Spleen (tissue), 7 donors: Measurements from ENCODE around the gene CLDN24.

ENCODE experiments used
- CTCF ChIP-seq, 11 experiments: fragments of 200-600 bp in 7 of 11; fragments of 450-650 bp in 4 of 11; sonication (generic) in 4 of 11; IDR thresholded peaks in 8 of 11; conservative IDR thresholded peaks in 3 of 11; 1 replicate in 7 of 11; 2 replicates in 4 of 11; pipeline versions ENCODE4 v1.4.0 to v1.8.0; 2016 to 2021; ENCODE audit warnings: antibody characterized with exemption in 11 of 11, inconsistent platforms in 4 of 11, mild to moderate bottlenecking in 1 of 11
- POLR2A ChIP-seq, 3 donors: fragments of 450-650 bp; IDR thresholded peaks; one replicate each; pipeline ENCODE4 v1.5.1; 2017; ENCODE audit warnings: antibody characterized with exemption in 3 of 3, mild to moderate bottlenecking in 1 of 3
- donor health status: DM: no; HTN: no; CAD: no; lungs with moderate emphysema.
- donor health status: DM: no; HTN: no; CAD: no.
- donor health status: DM: no; HTN: no; CAD: no.

GRCh38 chr4:183297675-183298074 is 24.6 kb downstream of the CLDN24 start:
- TF ChIP-seq POLR2A (IDR thresholded peaks at IDR 0.05) = no peak
- TF ChIP-seq CTCF (IDR thresholded peaks at IDR 0.05 in 8 of 11, conservative IDR thresholded peaks at IDR 0.05 in 3 of 11) = no peak
